GM19328 (cell line): ENCODE data around the gene EML1.

Experiments used
- ATAC-seq: cut with Tn5 transposase; IDR thresholded peaks from one replicate; pipeline ENCODE4 v1.9.1; 2021; ENCODE audit warnings: mild to moderate bottlenecking, moderate library complexity; ENCODE audit not compliant: unreplicated experiment

Gene EML1

GRCh38 chr14:99821519-99822508 lies 28.6 kb downstream of the EML1 start:
- ATAC-seq: no peak

GRCh38 chr14:99822800-99823455 lies 29.7 kb downstream of the EML1 start:
- ATAC-seq: no peak

GRCh38 chr14:99824776-99825175 lies 31.6 kb downstream of the EML1 start:
- no peak for ATAC-seq

- no peak for ATAC-seq
Observed at GRCh38 chr14:99829450-99829849, 36.2 kb downstream of the EML1 start.

GRCh38 chr14:99831303-99831702 lies 38.1 kb downstream of the EML1 start:
- no peak for ATAC-seq

- ATAC-seq: no peak
Observed at GRCh38 chr14:99831903-99832685, 38.9 kb downstream of the EML1 start.

DNA sequence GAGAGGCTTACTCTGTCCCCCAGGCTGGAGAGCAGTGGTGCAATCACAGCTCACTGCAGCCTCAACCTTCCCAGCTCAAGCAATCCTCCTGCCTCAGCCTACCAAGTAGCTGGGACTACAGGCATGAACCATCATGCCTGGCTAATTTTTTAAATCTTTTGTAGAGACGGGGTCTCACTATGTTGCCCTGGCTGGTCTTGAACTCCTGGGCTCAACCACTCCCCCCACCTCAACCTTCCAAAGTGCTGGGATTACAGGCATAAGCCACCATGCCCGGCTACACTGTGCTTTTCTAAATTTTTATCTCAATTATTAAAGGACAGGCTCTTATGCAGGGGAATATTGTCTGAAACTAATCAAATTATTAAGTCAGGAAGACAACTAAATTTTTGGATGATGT lies 44.6 kb downstream of the EML1 start:
- ATAC-seq: no peak

DNA sequence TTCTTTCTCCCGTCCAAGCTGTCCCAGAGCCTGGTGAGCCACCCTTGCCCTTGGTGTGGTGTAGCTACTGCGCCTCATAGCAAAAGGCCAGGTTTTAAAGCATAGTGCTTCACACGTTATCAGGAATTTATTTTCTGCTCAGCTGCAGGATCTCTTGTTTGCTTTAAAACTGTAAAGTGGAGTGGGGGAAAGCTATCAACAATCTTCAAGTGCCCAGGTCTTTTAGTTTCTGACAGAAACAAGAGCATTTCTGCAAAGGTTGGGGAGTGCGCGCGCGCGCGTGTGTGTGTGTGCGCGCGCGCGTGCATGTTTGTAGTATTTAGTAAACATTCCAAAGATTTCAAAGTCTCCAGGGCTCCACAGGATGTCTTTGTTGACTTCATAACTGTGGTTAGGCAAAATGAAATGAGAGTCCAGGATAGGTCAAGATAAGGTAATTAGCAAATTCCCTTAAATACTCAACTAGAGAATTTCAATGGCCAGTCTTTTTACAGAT lies 45.5 kb downstream of the EML1 start:
- ATAC-seq: no peak

GRCh38 chr14:99839696-99840095 lies 46.5 kb downstream of the EML1 start:
- ATAC-seq: no peak

- no peak for ATAC-seq
Observed at GRCh38 chr14:99840265-99840664, 47.1 kb downstream of the EML1 start.

- no peak for ATAC-seq
Observed at GRCh38 chr14:99840774-99841305, 47.6 kb downstream of the EML1 start.

GRCh38 chr14:99841436-99842071 lies 48.3 kb downstream of the EML1 start:
- ATAC-seq: no peak

DNA sequence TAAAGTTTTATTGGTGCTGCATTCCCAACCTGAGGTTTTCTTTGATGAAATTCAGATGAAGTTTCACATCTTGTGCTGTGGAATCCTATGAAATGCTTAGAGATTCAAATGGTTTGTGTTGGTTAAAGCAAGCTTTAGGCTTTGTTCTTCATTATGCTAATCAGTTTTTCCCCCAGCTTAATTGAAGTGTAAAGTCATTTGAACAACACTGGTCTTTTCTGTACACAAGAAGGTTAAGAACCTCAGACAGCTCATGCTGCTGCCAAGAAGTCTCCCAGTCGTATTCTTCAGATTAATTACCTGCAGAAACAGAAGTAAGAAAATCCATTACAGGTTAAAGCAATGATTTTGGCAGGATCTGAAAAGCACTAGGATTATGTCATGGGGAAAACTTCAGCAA lies 48.9 kb downstream of the EML1 start:
- no peak for ATAC-seq

DNA sequence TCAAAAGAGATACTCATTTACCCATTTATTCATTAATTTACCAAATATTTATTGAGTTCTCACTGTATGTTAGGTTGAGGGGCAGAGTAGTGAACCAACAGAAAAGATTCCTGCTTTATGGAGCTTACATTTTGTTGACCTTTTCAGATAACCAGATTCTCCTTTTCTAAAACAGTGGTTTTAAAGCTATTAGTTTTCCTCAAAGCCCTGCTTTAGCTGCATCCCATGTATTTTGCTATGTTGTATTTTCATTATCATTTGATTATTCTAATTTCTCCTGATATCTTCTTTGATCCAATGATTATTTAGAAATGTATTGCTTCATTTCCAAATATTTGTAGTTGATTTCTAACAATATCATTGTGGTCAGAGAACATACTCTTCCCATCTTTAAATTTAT lies 53.6 kb downstream of the EML1 start:
- no peak for ATAC-seq

GRCh38 chr14:99850709-99851108 lies 57.5 kb downstream of the EML1 start:
- ATAC-seq: no peak

- ATAC-seq: no peak
Observed at GRCh38 chr14:99852578-99852977, 59.4 kb downstream of the EML1 start.

GRCh38 chr14:99853206-99853605 lies 60.0 kb downstream of the EML1 start:
- no peak for ATAC-seq

GRCh38 chr14:99854831-99855230 lies 61.6 kb downstream of the EML1 start:
- no peak for ATAC-seq

- no peak for ATAC-seq
Observed at GRCh38 chr14:99855271-99855670, 62.1 kb downstream of the EML1 start.

DNA sequence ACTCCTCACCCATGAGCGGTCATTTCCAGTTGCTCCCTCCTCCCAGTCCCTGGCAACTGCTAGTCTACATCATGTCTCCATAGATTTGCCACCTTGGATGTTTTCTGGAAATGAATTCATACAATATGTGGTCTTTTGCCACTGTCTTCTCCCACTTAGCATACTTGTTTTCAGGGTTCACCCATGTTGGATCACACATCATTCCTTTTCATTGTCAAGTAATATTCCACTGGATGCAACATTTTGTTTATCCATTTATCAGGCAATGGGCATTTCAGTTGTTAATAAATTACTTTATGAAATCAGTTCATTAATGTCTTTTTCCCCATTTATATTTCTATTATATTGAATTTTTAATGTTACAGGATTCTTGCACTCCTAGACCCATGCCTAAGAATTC lies 64.3 kb downstream of the EML1 start:
- ATAC-seq: no peak
